Stimulated activated CD4-positive, alpha-beta T cell treated with anti-CD3 and anti-CD28 coated beads, Interleukin-1b, Interleukin-23, amount 100 ng/mL, for 48 hours (primary cell): ENCODE measurements around the gene HIGD2B.
"Not testable (repeated sequence)": the region's sequence is repeated elsewhere in the genome, so short reads cannot be mapped to it uniquely, and the experiment has no call there.

Source experiments
- DNase-seq: peaks from one replicate; pipeline ENCODE4 v3.0.0-alpha.2; 2020

HIGD2B gene, protein sequence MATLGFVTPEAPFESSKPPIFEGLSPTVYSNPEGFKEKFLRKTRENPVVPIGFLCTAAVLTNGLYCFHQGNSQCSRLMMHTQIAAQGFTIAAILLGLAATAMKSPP

DNA sequence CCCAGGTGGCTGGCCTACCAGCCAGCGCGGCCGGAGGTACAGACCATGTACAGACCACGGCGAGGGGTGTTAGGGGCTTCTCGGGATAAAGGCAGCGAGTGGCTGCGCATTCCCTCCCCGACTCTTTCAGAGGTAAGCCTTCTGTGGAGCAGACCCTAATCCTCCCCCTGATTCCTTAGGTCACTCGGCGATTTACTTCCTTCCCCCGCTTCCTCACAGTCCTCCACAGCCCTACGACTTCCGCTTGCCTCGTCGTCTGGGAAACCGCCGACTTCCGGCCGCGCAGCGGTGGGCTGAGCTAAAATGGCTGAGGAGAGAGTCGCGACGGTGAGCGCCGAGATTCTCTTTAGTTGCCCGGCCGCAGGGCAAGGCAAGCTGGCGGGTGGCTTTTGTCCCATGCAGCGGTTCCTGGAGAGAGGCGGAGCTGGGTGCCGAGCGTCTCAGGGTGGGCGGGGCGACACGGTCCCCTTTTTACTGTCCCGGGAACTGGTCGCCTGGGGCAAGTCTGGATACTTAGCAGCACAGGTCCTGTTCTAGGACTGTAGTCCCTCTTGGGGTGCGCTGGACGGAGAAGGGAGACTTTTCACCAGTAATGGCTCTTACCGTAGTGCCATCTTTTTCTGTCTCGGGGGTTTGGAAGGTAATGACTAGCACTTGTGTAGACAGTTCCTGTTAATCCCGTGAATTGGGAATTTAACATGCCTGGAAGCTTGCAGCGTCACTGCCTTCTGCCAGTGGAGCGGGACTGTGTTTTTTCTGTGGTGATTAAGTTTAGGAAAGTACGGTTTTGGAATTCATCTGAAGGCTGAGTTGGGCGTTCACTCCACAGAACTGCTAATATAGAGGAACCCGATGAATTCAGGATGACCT is at the start of gene HIGD2B, which contains the start of gene BBS4:
Gene HIGD2B (minus strand): TSS at position 258 of the 870 bp plus-strand sequence. CDS start 9,808 bp downstream, outside the sequence.
Gene BBS4 (plus strand): TSS at position 283 of the 870 bp plus-strand sequence. CDS start 21 bp downstream, at position 304.
- peak; percentile 89 for DNase-seq

DNA sequence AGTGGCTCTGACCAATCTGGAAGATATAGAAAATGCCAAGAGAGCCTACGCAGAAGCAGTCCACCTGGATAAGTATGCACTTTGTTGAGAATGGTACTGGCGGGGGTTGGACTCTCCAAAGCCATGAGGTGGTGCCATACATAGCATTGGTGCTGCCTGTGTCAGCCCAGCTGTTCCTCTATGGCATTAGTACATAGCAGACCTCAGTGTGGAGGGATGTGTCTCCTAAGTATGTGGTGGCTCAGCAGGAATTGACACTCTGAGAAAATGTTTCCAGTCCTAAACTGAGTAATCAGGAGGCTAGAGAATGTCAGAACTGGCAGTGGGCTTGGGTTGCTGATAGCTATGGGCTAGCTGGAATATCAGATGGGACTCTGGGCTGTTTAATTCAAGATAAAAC is 49.1 kb upstream of the HIGD2B start:
- DNase-seq, result no peak

DNA sequence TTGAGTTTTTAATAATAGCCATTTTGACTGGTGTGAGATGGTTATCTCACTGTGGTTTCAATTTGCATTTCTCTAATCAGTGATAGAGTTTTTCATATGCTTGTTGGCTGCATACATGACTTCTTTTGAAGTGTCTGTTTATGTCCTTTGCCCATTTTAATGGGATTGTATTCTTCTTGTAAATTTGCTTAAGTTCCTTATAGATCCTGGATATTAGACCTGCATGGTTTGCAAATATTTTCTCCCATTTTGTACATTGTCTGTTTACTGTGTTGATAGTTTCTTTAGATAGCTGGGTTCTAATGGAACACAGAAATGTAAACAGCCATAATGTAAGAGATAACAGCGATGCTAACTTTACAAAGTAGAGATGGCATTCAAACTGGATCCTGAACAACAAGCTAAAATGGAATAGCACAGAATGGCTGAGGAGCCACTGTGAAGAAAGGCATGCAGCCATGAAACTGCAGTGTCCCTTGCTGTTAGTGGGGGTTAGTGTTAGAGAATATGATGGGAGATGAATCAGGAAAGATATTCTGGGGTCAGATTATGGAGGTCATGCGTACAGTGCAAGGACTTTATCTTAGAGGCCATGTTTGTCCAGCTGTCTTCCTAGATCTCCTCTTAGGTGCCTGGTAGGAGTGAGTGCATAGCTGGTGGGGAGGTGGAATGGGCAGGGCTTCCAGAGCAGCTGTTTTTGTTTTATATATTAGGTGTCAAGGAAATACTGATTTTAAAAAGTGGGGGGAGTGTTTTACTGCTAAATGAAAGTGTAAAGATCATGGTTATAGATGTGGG is 48.2 kb upstream of the HIGD2B start:
- DNase-seq, result no peak

DNA sequence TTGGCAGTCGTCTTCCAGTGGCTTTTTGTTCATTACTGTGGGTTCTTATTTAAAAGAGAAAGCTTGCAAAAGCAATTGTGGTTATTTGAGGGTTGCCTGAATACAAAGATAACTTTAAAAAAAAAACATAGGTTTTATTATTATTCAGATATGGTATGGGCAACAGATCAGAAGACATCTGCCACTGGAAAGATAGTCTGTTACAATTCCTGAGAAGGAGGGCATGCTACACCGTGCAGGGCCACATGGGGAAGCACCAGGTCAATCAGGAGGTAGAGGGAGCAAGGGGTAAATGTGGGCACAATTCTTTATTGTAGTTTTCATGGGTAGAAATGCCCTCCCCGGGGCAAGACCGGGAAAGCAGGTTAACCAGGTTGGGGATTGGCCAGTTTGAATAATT is 46.5 kb upstream of the HIGD2B start:
- no peak for DNase-seq

DNA sequence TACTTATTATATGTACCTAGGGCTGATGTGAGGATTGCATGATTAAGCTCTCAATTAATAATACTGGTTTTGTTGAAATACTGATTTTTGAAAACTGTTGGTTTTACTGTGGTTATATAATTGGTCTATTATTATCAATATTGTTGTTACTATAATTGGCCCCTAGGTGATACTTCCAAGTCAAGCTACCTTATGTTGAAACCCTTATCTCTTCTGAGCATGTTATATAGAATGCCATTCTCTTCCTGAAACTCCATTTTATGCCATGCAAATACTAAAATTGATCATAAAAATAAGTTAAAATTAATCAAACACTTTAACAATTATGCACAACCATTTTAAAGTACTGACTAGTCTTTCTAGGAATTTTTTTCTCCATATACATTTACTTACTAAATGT is 46.1 kb upstream of the HIGD2B start:
- no peak for DNase-seq

DNA sequence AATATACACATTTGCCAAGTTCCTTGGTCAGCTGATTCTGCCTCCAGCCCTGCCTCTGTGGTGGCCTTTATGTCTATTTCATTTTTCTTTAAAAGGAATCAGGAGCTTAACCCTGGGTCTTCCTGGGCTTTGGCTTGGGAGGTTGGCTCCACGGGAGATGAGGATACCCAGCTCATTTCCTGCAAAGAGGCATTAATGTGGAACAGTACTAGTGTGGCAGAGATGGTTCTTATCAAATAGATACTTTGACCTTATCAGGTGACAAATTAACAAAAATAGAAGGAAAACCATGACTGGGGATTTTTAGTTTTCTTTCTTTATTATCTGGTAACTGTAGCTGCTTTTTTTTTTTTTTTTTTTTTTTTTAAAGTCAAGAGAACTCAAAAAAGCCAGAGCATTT is 42.8 kb upstream of the HIGD2B start:
- DNase-seq, result no peak

DNA sequence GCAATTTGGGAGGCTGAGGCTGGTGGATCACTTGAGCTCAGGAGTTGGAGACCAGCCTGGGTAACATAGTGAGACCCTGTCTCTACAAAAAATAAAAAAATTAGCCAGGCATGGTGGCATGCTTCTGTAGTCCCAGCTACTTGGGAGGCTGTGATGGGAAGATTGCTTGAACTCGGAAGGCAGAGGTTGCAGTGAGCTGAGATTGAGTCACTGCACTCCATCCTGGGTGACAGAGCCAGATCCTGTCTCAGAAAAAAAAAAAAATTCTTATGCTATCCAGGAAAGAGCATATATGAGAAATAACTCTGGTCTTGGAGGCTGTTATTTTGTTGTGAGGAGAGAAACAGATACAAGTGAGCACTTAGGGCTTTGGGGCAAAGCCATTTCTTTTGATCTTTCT is 42.3 kb upstream of the HIGD2B start:
- DNase-seq, result not testable (repeated sequence)

DNA sequence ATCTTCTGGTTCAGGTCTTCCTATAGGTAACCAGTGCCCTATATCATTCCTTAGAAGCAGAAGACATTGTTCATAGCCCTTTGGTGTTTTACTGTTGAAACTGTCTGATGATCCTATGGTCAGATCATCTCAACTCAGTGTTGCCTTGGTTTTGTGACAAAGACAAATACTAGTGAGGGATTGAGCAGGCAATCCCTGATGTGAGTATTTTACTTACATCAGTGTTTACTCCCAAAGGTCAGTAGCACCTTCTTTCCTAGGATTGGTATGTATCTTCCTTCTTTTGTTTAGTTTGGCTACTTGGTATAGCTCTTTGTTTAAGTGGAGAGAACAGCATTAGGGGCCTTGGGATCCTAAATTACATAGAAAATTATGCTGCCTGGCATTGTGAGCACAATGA is 41.2 kb upstream of the HIGD2B start:
- no peak for DNase-seq

DNA sequence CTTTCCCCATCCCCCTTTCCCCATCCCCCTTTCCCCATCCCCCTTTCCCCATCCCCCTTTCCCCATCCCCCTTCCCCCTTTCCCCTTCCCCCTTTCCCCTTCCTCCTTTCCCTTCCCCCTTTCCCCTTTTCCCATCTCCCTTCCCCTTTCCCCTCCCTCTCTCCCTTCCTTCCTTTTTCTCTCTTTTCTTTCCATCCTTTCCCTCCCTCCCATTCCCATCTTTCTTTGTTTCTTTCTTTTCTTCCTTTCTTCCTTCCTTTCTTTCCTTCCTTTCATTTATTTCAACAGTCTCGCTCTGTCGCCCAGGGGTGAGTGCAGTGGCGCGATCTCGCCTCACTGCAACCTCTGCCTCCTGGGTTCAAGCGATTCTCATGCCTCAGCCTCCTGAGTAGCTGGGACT is 39.9 kb upstream of the HIGD2B start:
- DNase-seq, result not testable (repeated sequence)

DNA sequence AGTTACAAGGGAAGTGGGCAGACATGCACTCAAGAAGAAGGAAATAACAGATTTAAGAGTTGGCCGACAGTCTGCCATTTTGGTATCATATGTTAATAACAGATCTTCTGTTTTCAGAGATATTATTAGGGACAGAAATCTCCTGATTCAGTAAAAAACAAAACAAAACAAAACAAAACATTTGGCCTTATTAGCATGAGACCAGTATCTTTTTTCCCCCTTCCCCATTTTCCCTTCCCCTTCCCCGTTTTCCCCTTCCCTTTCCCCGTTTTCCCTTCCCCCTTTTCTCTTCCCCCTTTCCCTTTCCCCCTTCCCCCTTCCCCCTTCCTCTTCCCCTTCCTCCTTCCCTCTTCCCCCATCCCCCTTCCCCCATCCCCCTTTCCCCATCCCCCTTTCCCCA is 39.5 kb upstream of the HIGD2B start:
- DNase-seq, result no peak

DNA sequence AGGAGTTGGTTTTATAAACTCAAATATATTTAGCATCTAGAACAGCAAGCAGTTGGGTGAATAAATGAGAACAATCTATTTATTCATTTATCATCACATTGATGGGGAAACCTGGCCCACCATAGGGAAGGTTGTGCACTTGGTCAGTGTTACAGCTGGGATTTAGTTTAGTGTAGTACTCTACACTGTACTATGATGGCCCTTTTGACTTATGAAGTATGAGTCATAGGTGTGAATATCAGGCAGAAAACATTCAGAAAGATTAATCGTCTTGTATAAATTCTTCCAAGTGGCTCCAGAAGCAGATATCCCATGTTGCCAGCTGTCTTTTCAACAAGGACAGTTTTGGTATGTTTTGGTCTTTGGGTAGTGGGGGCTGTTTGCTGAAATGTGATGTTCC is 38.0 kb upstream of the HIGD2B start:
- no peak for DNase-seq

DNA sequence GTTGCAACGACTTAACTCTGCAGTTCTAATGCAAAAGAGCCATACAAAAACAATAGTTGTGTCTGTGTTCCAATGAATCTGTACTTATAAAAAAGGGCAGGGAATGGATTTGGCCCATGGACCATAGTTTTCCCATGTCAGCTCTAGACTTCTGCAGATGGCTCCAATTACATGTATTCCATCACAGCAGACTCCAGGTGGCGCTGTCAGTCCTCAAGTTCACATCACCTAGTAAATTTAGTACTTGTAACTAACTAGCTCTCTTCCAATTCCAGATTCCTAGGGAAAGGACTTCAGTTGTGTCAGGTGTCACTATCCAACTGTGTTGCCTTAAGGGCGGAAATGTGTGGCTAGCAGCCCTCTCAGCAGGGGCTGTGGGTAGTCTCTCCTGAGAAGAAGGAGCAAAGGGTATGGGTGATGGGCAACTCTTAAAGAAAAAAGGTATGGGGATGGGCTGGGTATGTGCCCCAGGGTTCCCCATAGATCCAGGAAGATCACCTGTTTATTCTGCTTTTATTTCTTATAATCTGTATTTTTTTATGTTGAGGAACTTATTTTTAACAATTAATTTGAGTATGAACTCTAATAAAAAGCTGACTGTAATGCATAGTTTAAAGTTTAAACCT is 36.2 kb upstream of the HIGD2B start:
- DNase-seq, result peak; percentile 55

DNA sequence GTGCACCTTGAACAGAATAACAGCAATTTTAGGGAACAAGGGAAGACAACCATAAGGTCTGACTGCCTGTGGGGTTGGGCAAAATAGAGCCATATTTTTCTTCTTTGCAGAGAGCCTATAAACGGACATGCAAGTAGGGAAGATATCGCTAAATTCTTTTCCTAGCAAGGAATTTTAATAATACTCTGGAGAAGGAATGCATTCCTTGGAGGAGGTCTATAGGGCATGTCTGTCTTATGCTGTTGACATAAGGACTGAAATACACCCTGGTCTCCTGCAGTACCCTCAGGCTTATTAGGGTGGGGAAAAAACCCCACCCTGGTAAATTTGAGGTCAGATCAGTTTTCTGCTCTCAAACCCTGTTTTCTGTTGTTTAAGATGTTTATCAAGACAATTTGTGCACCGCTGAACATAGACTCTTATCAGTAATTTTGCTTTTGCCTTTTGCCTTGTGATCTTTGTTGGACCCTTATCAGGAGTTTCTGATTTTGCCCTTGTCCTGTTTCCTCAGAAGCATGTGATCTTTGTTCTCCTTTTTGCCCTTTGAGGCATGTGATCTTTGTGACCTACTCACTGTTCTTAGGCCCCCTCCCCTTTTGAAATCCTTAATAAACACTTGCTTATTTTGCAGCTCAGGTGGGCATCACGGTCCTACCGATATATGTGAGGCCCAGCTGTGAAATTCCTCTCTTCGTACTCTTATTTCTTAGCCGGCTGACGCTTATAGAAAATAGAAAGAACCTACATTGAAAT is 22.7 kb upstream of the HIGD2B start:
- not testable (repeated sequence) for DNase-seq

DNA sequence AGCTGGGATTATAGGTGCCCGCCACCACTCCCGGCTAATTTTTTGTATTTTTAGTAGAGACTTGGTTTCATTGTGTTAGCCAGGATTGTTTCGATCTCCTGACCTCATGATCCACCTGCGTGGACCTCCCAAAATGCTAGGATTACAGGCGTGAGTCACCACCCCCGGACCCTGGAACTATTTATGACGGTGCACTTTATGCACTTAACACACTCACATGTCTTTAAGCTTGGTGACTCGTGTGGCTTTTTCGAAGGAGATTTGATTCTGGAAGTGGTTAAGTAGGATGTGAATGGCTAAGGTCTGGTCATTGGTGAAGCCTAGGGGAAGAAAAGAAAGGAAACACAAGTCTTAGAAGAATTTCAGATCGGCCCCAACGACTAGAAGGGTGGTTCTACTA is 20.3 kb upstream of the HIGD2B start:
- DNase-seq, result no peak

DNA sequence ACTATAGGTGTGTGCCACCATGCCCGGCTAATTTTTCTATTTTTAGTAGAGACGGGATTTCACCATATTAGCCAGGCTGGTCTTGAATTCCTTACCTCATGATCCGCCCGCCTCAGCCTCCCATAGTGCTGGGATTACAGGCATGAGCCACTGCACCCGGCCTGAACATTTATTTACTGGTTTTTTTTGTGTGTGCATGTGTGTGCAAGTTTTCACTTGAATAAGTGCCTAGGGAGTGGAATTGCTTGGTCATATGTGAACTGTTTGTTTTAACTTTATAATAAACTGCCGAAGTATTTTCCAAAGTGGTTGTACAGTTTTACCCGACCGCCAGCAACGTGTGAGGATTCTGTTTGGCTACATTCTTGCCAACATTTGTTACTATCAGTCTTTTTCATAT is 14.1 kb upstream of the HIGD2B start:
- DNase-seq, result no peak

DNA sequence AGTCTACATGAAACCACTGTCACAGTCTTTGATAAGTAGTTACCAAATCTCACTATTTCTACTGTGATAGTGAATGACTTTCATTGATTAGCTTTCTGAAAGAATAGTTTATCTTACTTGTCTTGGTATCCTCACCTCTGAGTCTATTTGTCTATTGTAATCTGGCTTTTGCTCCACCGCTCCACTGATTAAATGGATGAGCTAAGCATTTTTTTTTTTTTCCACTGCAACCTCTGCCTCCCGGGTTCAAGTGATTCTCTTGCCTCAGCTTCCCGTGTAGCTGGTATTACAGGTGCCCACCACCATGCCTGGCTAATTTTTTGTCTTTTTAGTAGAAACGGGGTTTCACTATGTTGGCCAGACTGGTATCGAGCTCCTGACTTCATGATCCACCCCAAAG is 13.0 kb upstream of the HIGD2B start:
- no peak for DNase-seq

DNA sequence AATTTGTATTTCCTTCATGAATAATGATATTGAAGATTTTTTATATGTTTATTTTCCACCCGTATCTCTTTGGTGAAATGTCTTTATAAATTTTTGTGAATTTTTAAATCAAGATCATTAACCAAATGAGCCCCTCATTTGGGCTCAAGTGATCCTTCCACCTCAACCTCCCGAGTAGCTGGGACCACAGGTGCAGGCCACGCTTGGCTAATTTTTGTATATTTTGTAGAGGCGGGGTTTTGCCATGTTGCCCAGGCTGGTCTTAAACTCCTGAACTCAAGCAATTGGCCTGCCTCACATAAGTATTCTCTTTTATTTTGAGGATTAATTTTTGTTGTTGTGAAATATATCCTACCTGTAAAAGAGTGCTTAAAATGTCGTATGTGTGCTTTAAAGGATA is 5.0 kb upstream of the HIGD2B start:
- no peak for DNase-seq

DNA sequence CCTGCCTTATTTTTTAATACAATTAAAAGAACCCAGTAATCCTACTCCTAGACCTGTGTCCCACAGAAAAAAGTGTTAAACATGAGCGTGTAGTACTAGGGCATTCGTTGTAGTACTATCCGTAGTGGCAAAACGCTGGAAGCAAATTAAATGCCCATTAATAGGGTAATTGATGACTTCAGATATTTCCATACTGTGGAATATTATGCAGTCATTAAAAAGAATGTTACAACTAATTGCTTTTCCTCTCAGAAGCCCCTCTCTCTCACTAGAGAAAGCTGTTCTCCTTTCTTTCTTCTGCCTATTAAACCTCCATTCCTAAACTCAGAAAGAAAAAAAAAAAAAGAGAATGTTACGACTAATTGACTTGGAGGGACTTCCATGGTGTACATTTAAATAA is 2.7 kb upstream of the HIGD2B start:
- no peak for DNase-seq

DNA sequence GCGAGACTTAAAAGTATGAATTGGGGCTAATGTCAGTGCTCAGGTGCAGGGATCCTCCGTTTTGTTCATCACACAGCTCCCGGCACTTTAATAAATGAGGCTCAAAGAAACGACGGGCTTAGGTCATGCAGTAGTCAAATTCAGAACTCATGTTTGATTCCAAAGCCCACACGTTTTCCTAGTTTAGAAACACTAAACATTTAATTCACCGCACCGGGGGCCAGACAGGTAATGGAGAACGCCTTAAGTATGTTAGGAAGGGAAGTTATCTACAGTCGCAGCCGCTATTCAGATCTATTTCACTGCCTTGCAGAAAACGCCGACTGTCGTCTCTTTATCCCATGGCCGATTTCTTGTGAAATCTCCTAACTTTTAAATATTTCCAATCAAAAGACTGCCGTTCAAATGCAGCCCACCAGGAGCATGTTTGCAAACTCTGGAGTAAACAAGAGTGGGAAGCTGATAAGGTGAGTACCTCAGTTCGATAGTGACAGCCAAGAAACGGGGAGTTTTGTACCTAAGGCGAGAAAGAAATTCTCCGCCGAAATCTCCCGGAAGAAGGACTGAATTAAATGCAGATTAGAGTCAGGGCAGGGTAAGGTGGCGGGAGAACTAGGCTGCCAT is 569 bp downstream of the HIGD2B start:
- DNase-seq, result no peak

DNA sequence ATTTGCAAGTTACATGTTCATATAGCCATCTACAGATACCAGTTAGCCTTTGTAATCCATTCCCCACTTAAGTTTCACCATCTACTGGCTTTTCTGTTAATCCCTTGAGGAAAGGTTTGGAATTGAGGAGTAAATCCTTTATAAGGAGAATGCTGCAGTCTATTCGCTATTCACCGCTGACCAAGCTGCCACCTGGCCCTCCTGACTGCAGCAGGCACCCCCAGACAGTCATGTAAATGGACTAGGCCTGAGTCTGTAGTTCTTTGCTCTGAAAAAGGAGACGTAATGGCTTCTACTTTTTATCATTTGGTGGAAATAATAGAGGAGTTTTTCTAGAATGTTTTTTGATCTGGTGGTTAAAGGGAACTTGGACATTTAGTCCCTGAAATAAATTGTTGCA is 3.2 kb downstream of the HIGD2B start:
- no peak for DNase-seq

DNA sequence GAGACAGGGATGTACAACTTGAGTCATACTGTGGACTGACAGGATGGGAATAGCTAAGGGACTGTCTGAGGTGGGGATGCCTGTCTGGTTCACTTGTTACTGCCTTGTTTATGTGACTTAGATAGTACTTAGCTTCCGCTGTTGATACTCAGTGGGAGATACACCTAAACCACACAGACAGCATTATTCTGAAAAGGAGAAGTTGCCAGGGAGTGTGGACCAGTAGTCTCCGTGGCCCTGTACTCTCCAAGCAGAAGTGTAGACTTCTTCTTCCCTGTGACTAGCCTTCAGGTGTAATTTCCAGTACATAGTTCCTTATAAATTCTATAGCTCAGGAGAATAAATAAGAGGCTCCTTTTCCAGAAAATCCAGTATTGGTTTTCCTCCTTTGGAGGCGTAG is 5.1 kb downstream of the HIGD2B start:
- DNase-seq, result no peak

DNA sequence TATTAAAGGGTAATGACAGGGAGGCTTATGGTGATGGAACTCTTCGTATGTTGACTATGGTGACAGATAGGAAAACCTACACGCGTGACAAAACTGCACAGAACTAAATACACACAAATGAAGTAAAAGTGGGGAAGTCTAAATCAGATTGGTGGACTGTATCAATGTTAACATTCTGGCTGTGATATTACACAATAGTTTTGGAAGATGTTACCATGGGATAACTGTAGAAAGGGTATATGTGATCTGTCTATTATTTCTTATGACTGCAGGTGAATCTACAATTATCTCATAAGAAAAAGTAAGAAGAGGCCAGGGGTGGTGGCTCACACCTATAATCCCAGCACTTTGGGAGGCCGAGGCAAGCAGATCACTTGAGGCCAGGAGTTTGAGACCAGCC is 9.1 kb downstream of the HIGD2B start:
- DNase-seq, result no peak
